ENCODE data around the gene SERINC3.

- TF ChIP-seq CTCF (IDR thresholded peaks at IDR 0.05): no peak
- no peak for TF ChIP-seq POLR2A (IDR thresholded peaks at IDR 0.05)
Observed at GRCh38 chr20:44544263-44544662, 22.4 kb upstream of the SERINC3 start.

Data from testis (tissue), 2 donors.